COR-L47 (cell line): ENCODE results near the gene DAAM2.

Experiments used
- DNase-seq: peaks from one replicate; lab custom pipeline; 2025; lab: John Stamatoyannopoulos, UW

The DAAM2 gene

DNA sequence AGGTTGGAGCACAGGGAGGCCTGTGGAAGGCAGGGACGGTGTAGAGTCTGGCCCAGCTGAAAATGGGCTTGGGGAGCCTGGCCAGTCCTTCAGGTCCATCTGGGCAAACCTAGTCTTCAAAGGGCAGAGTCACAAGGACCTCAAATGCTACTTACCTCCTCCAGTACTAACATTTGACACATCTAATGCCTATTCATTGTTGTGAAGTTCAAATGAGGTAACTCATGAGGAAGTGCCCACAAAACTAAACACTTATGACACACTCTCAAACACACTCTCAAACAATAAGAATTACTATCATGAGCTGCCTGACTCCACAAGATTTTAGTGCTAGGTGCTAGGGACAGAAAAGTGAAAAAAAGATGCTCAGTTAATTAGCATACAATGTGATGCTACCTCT, 27.1 kb downstream of the DAAM2 start:
- DNase-seq, result no peak

GRCh38 chr6:39819676-39820075, 27.5 kb downstream of the DAAM2 start:
- DNase-seq, result no peak

- DNase-seq, result no peak
These were observed 28.4 kb downstream of the DAAM2 start for GRCh38 chr6:39820553-39820952.

- no peak for DNase-seq
These were observed 29.0 kb downstream of the DAAM2 start for GRCh38 chr6:39821046-39821740.

- no peak for DNase-seq
These were observed 29.8 kb downstream of the DAAM2 start for GRCh38 chr6:39821742-39822532.

DNA sequence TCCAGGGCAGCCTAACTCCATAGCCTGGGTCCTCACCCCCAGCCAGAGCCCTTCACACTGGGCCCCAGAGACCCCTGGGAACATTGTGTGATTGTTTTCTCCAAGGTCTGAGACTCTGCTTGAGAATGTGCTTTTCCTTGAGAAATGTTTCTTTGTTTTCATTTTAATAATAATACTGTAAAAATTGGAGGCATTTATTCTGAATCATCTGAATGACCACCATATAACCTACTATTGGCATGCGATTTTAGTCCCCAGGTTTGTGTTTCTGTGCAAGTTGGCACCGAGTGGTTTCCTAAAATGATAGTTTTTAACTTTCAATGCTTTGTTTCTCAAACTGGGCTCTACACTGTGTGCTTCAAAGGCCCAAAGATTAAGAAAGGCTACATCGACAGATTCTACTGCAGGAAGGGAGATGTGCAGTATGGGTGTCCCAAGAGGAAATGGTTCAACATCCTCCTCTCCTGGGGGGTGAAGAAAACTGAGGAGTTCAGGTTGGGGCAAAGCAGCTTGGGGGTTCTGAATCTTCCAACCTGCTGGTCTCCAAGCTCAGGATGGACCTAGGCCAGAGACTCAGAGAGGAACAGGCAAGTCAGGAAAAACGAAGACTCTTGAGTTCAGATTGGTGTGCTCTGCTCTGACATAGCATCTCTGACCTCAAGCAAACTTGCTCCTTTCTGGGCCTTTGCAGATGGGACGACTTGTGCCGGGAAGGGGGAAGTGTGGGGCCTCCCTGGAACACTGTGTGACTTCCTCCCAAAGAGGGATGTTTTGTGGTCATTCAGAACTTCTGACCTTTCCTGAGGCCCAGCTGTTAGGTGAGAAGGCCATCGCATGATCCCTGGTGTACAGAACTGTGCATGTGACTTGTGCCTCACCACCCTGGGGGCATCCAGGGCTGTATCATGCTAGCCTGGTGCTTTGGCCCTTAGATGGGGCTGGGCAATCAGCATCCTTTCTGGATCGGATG, 31.0 kb downstream of the DAAM2 start:
- no peak for DNase-seq

DNA sequence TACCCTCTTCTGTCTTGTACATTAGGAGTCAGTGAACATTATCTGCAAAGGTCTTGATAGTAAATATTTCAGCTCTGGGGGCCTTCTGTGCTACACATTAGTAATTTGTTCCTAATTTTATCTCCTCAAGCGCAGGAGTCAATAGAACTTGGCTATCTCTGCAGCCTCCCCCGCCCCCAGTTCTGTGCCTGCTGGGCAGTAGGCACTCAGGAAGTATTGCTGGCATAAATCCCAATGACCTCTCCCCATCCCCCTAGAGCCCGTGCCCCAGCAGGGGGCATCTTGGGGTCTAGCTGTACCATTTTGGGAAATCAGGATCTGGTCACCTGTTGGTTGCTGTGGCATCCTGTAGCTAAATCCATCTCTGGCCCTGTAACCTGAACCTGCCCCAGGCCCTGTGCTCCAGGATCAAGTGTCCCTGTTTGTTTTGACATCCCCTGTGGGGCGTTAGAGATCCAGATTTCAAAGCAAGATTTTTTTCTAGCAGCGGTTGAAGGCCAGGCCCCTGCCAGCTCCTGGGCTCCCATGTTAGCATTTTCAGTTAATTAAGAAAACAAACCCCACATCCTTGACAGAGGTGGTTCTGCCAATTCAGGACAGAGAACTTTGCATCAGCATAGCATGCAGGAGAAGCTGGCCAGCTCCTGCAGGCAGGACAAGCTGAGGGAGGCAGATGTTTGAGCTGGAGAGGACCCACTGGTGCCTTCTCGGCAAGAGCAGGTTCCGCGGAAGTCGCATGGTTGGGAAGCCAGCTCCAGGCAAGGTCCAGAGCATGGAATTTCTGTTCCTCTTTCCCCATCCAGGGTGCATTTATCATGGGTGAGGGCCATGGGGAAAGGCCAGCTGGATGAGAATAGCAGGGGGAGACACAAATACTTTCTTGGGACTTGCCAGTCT, 32.1 kb downstream of the DAAM2 start:
- no peak for DNase-seq

- no peak for DNase-seq
These were observed 37.2 kb downstream of the DAAM2 start for GRCh38 chr6:39829331-39829730.

GRCh38 chr6:39830444-39830843, 38.3 kb downstream of the DAAM2 start:
- no peak for DNase-seq

DNA sequence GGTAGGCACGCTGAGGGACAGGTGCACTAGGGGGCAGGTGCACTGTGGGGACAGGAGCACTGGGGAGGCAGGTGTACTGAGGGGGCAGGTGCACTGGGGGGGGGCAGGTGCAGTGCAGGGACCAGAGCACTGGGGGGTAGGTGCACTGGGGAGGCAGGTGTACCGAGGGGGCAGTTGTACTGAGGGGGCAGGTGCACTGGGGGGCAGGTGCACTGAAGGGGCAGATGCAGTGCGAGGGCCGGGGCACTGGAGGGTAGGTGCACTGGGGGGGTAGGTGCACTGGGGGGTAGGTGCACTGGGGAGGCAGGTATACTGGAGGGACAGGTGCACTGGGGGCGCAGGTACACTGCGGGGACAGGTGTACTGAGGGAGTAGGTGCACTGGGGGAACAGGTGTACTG, 39.5 kb downstream of the DAAM2 start:
- no peak for DNase-seq

- no peak for DNase-seq
These were observed 42.1 kb downstream of the DAAM2 start for GRCh38 chr6:39834278-39834677.

GRCh38 chr6:39834866-39835265, 42.7 kb downstream of the DAAM2 start:
- no peak for DNase-seq

DNA sequence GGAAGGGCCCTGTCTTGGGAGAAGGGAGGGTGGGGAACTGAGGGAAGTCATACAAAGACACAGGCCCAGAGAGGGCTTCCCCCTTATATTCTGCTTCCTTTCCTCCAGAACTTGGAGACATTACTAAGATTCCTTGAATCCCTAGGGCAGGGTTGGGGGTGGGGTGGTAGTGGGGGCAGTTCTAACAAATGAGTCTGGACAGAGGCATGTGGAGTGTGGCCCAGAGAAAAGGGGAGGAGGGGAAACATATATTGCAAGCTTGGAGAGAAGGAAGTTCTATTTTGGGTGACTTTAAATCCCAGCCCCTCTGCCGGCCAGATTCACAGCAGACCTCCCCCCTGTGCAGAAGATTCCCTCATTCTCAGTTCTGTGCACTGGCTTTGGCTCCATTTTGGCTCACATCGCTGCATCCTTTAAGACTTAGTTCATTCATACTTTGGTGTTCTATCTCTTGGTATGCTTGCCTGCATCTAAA, 43.7 kb downstream of the DAAM2 start:
- DNase-seq, result no peak

DNA sequence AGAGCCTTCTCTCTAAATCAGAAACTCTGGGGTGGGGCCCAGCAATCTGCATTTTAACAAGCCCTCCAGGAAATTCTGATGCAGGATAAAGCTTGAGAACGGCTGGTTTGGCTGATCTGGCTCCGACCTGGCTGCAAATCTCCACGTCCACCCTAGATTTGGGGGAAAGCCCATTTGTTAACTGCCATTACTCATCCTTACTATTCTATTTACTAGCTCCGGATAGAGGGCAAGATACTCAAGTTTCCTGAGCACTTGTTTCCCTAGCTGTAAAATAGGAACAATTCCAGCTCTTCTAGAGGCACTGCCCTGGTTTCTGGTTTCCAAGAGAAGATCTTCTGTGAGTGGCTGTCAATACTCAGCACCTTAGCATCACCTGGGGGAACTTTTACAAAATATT, 44.4 kb downstream of the DAAM2 start:
- no peak for DNase-seq

DNA sequence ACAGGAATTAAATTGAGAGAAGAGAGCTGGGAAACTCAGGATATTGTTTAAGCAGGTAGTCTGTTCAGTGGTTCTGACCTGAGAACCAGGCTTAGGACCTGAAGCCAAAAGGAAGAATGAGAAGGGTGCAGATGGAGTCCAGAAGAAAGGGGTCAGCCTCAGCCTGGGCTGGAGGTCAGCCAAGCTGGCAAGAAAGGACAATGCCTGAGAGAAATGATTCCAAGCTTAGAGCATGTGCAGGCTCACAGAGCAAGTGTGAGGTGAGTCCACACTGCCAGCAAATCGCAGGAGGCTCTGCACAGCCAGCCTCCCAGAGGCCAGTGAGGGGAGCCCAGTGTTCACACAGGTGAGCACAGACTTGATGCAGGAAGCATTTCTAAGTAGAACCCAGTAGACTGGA, 47.3 kb downstream of the DAAM2 start:
- DNase-seq, result no peak

- DNase-seq, result no peak
These were observed 48.6 kb downstream of the DAAM2 start for GRCh38 chr6:39840781-39841180.

DNA sequence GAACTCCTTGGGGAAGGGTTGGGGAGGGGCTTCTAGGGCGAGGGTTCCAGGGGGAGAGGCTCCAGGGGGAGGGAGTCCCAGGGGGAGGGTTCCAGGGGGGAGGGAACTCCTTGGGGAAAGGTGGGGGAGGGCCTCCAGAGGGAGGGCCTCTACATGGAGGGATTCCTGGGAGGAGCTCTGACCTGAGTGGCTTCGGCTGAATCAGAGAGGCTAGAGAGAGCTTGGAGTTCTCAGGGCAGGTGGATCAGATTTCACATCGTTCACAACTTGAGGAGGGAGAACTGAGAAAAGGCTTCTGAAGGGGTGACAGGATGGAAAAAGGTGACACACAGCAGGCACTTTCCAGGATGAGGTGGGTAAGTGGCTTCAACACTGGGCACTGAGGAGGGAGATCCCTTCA, 49.1 kb downstream of the DAAM2 start:
- DNase-seq, result no peak

- DNase-seq, result no peak
These were observed 49.7 kb downstream of the DAAM2 start for GRCh38 chr6:39841923-39842322.

DNA sequence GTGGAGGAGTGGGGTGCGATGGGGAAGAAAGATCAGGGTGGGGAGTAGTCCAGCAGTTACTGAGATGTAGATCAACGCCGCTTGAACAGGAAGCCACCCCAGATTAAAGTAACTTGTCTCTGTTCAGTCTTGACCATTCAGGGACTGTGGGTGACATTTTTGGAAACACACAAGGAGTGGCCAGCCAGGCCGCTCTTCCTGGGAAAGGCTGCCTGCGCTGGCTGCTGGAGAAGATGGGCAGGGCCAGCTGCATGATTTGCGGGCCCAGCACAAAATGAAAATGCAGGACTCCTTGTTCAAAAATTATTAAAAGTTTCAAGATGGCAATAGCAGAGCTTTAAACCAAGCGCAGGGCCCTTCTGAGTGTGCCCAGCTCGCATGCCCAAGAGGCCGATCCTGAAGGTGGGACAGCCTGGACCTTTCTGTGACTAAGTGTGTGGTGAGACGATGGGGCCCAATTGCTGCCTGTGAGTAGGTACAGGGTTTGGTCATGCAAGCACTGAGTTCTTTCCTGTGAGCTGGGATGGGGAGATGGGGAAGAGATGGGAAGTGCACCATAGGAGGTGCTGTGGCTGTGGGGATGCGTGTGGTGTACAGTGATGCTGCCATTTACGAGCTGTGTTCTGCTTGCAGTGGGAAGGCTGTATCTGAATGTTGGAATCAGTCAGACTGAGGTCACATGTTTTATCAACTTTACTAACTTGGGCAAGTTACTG, 51.3 kb downstream of the DAAM2 start:
- DNase-seq, result no peak

GRCh38 chr6:39844866-39845265, 52.7 kb downstream of the DAAM2 start:
- DNase-seq, result no peak

GRCh38 chr6:39847221-39847620, 55.0 kb downstream of the DAAM2 start:
- DNase-seq, result no peak
